GM06990 (cell line): Measurements from ENCODE around the gene ARSI.

Experiments used
- DNase-seq: peaks from one replicate; pipeline ENCODE4 v3.0.0-alpha.2; 2011; ENCODE audit not compliant: insufficient read length; ENCODE audit errors: extremely low read depth
- H3K27me3 ChIP-seq: replicated peaks from 2 replicates; pipeline ENCODE4 v1.6.0; 2011; ENCODE audit warnings: low read length; ENCODE audit not compliant: control insufficient read depth, insufficient read depth
- H3K36me3 ChIP-seq: 2 replicates; pipeline ENCODE4 v1.5.1; 2011; ENCODE audit warnings: low read length; ENCODE audit not compliant: control insufficient read depth, insufficient read depth
- H3K4me3 ChIP-seq: replicated peaks from 2 replicates; pipeline ENCODE4 v1.5.1; 2011; ENCODE audit warnings: low read depth, mild to moderate bottlenecking, control low read depth, low read length
- TF ChIP-seq, protein P1 (sequence below): IDR thresholded peaks from 2 replicates; pipeline ENCODE4 v1.5.1; 2011; ENCODE audit warnings: low read length, control low read depth, mild to moderate bottlenecking, inconsistent platforms; ENCODE audit not compliant: insufficient read depth, poor library complexity, severe bottlenecking

Gene ARSI

DNA sequence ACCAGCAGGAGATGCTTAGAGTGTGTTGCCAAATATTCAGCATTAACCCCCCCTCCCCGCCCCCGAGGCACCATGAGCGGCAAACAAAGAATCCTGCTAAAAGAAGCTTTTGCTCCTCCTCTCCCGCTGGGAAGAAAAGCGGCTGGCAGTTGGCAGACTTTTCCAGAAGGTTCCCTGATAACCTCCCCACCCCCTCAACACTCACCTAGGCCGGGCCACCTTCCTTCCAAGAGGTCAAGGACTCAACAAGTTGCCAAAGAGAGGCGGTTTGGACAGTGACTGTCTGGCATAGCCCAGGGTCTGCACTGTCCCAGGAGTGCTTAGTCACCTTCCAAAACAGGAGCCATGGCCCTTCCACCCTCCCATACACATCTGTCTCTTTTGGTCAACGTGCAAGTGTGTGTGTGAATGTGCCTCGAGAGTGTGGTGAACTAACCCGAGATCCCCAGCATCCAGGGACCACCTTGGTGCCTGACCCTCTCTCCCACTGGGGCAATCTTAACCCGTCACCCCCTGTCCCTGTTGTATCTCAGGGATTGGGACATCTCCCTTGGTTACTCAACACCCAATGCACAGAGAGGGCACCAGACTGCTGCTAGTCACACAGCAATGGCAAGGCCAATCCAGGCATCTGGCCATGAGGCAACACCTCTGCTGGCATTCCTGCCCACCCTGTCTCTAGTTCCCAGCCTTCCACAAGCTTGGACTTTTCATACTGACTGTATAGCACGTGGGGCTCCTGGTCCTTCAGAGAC is 32.0 kb downstream of the ARSI start:
- H3K36me3 ChIP-seq = no peaks in the 10 kb centered on the region
- H3K4me3 ChIP-seq = no peak overlapping the region
- peaks cover 1% of the 10 kb centered on the region for H3K27me3 ChIP-seq
- no peak for DNase-seq
- TF ChIP-seq, protein P1, sequence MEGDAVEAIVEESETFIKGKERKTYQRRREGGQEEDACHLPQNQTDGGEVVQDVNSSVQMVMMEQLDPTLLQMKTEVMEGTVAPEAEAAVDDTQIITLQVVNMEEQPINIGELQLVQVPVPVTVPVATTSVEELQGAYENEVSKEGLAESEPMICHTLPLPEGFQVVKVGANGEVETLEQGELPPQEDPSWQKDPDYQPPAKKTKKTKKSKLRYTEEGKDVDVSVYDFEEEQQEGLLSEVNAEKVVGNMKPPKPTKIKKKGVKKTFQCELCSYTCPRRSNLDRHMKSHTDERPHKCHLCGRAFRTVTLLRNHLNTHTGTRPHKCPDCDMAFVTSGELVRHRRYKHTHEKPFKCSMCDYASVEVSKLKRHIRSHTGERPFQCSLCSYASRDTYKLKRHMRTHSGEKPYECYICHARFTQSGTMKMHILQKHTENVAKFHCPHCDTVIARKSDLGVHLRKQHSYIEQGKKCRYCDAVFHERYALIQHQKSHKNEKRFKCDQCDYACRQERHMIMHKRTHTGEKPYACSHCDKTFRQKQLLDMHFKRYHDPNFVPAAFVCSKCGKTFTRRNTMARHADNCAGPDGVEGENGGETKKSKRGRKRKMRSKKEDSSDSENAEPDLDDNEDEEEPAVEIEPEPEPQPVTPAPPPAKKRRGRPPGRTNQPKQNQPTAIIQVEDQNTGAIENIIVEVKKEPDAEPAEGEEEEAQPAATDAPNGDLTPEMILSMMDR = no peak

DNA sequence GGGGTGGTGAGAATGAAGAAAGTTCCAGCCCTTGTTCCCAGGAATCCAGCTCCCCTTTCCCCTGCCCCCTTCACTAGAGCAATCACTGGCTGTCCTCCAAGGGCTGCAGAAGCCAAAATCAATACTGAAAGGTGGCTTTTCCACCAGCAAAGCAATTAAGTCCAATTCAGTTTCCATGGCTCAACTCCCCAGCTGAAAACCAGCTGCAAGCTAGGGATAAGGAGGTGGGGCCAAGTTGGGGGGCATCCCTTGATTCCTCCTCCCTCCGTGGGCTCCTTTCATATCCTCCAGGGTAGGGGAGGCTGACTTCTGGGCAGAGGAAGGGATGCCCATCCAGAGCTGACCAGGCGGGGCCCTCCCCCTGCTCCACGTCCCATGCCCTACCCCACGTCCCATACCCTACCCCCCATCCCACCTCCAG is 35.8 kb downstream of the ARSI start:
- peaks cover 4% of the 10 kb centered on the region for H3K27me3 ChIP-seq
- no peak overlapping the region for H3K4me3 ChIP-seq
- TF ChIP-seq, protein P1 = no peak
- no peak for DNase-seq
- H3K36me3 ChIP-seq = no peaks in the 10 kb centered on the region

DNA sequence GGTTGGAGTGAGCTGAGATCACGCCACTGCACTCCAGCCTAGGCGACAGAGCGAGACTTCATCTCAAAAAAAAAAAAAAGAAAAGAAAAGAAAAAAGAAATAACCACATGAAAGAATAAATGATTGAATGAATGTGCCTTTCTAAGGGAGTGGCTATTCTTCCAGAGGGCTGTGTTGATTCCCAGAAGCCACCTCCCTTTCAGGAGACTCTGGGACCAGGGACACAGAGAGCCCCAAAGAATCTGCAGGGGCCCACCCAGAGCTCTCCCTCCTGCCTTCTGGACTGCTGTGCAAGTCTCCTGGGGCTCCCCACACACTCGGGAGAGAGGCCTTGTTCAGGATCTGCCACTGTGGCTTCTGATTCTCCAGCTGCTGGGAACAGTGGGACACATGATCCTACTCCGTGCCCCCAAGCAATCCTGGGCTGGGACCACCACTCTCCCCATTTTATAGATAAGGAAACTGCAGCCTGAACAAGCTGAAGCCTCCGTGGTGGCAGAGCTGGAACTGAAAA is 36.8 kb downstream of the ARSI start:
- Histone ChIP-seq H3K27me3 (peaks cover 4% of the 10 kb centered on the region), H3K36me3 (no peaks in the 10 kb centered on the region), H3K4me3 (no peak overlapping the region)
- no peak for DNase-seq
- TF ChIP-seq, protein P1 = no peak

DNA sequence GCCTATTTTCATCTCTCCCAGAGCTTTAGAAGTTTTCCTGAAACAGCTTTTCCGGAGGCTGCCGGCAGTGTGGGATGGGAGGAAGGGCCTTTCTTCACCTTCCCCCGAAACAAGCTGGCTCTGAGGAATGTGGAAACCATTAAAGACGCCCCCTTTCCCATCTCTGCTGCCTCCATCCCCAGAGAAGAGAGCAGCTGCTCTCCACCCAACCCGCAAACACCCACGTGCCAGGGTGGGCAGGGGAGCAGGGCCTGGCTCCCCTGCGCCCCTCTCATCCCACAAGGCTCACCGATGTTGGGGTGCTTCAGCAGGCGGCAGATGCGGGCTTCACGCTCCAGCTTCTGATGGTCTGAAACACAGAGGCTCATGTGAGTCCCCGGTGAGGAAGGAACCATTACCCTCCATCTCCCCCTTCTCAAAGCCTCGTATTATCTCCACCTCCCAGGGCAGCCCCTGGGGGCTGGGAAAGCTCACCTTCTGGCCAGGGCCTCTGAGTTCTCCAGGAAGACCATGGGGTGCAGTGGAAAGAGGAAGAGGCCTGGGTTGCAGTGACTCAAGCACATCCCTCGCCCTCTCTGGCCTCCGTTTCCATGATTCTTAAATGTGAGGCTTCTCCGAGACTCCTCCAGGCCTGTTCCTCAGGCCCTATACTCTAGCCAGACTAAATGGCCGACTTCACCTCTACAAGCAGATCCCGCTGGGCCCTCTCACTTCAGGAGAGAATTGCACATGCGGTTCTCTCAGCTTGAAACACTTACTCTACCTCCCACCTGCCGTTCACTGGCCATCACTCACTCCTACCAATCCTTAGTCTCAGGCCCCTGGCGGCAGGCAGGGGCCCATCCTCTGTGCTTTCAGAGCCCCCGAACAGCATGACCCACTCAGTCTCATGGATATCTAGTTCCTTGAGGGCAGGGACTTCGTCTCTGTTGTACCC is 37.8 kb downstream of the ARSI start:
- no peak for DNase-seq
- H3K27me3 ChIP-seq = peaks cover 4% of the 10 kb centered on the region
- H3K36me3 ChIP-seq = no peaks in the 10 kb centered on the region
- H3K4me3 ChIP-seq = no peak overlapping the region
- TF ChIP-seq, protein P1 = no peak

DNA sequence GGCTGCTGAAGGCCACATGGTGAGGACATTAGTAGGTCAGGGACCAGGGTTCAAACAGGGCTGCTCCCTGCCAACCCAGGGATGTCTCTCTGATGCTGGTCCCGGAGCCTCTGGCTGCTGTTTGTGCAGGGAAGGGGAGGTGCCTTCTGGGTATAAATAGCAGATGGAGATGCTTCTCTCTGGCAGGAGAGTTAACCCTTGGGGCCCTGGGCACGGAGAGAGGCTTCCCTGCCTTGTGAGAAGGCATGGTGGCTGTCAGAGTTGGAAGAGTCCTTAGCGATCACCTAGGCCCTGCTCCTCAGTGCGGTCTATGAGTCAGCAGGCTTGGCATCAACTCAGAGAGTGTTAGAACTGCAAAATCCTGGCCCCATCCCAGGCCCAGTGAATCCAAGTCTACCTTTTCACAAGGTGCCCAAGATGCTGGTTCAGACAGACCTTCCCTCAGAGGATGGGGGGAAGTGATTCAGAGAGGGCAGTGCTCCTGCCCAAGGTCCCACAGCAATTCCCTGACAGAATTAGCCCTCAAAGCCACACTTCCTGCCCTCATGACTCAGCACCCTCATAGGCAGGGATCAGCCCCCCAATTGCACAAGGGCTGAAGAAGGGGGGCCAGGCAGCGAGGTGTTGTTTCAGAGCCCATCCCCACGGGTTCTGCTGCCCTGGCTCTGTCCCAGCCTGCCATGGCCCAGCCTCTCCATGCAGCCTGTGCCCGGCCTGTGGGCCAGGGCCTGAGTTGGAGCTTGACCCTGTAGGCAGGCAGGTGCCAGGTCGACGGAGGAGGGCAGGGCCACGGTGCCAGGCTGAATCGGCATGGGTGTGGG is 38.7 kb downstream of the ARSI start:
- no peak for DNase-seq
- Histone ChIP-seq H3K4me3 (no peak overlapping the region), H3K36me3 (no peaks in the 10 kb centered on the region), H3K27me3 (peaks cover 4% of the 10 kb centered on the region)
- TF ChIP-seq, protein P1 = no peak
